GM12873 (cell line): ENCODE results near the gene IL16.

Source experiments
- TF ChIP-seq, protein P1 (sequence below): IDR thresholded peaks from 2 replicates; pipeline ENCODE4 v1.5.1; 2012; ENCODE audit warnings: low read depth, mild to moderate bottlenecking, moderate library complexity, low read length, control low read depth; ENCODE audit not compliant: insufficient read depth; ENCODE audit errors: missing control alignments

Gene IL16

GRCh38 chr15:81196576-81197254, at the start of gene IL16:
IL16 (plus strand) TSS chr15:81196879; CDS start chr15:81225400, 28,521 bp downstream.
- TF ChIP-seq, protein P1, sequence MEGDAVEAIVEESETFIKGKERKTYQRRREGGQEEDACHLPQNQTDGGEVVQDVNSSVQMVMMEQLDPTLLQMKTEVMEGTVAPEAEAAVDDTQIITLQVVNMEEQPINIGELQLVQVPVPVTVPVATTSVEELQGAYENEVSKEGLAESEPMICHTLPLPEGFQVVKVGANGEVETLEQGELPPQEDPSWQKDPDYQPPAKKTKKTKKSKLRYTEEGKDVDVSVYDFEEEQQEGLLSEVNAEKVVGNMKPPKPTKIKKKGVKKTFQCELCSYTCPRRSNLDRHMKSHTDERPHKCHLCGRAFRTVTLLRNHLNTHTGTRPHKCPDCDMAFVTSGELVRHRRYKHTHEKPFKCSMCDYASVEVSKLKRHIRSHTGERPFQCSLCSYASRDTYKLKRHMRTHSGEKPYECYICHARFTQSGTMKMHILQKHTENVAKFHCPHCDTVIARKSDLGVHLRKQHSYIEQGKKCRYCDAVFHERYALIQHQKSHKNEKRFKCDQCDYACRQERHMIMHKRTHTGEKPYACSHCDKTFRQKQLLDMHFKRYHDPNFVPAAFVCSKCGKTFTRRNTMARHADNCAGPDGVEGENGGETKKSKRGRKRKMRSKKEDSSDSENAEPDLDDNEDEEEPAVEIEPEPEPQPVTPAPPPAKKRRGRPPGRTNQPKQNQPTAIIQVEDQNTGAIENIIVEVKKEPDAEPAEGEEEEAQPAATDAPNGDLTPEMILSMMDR = no peak

GRCh38 chr15:81151389-81151788, 45.3 kb upstream of the IL16 start:
- TF ChIP-seq, protein P1 = no peak

DNA sequence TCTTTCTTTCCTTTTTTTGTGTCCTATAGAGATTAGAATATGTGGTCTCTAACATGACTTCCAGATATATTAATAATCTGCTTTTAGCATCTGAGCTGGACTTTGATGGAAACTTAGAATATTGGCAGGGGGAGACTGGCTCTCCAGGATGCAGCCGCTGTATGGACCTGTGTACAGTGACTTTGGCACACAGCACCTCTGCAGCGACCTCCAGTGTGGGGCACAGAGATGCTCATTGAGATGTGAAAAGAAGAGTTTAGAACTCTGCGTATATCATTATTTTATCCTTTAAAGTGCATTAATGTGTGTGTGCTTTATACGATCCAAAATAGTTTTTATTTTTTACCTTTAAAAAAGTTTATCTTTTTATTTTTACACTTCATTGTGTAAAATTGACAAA, 44.3 kb upstream of the IL16 start:
- TF ChIP-seq, protein P1 = peak; percentile 23

GRCh38 chr15:81152799-81153198, 43.9 kb upstream of the IL16 start:
- TF ChIP-seq, protein P1 = no peak

- TF ChIP-seq, protein P1 = peak; percentile 50
Observed at GRCh38 chr15:81155375-81156218, 41.1 kb upstream of the IL16 start.

GRCh38 chr15:81156324-81156723, 40.4 kb upstream of the IL16 start:
- TF ChIP-seq, protein P1 = no peak

- TF ChIP-seq, protein P1 = no peak
Observed at GRCh38 chr15:81157195-81157938, 39.3 kb upstream of the IL16 start.
